Stimulated activated CD4-positive, alpha-beta T cell treated with anti-CD3 and anti-CD28 coated beads, TNF-alpha, amount 100 ng/mL, for 24 hours (primary cell): Measurements from ENCODE around the gene CD300LG.
"Not testable (repeated sequence)": the region's sequence is repeated elsewhere in the genome, so short reads cannot be mapped to it uniquely, and the experiment has no call there.

ENCODE experiments used
- DNase-seq, 3 experiments: peaks; one replicate each; pipeline ENCODE4 v3.0.0-alpha.2; 2020; ENCODE audit warnings: low read depth in 3 of 3

Gene CD300LG

DNA sequence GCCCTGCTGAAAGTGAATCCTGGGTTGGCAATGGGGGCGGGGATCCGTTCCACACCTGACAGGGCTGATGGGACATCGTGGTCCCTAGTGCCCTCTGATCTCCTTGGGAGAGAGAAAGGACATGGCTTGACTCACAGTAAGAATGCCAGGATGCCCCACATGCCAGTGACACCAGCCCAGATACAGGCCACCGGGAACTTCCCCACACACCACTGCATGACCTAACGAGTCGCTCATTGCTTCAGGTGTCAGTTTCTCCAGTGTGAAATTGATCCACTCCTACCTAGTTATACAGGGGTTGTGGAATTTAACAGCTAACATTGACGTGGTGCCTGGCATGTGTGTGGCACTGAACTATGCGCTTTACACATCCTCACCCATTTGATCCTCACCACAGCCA is 7.5 kb downstream of the CD300LG start:
- DNase-seq = no peak

DNA sequence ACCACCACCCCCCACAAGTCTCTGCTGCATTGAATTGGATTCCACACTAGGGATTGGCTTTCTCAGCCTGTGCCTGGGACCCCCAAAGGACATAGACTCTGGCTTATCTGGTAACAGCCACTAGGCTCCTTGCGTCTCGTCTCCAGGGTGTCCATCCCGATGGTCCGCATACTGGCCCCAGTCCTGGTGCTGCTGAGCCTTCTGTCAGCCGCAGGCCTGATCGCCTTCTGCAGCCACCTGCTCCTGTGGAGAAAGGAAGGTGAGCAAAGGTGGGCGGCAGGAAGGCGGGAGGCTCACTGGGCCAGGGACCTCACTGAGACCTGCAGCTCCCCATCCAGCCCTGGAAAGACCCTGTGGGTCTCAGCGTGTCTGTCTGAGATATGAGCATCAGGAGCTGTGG is 8.1 kb downstream of the CD300LG start:
- DNase-seq = no peak

DNA sequence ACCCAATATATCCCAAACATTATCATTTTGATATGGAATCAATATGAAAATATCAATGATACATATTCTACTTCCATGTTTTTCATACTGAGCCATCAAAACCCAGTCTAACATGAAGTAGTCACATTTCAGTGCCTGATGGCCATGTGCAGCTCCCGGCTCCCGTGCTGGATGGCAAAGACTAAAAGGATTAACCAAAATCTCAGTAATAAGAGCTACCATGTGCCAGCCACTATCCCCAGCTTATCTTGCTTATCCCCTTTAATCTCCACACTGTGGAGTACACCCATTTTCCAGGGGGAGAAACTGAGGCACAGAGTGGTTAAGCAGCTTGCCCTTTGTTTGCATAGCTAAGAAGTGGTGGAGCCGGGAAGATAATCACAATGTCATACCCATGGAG is 9.2 kb downstream of the CD300LG start:
- DNase-seq = no peak

DNA sequence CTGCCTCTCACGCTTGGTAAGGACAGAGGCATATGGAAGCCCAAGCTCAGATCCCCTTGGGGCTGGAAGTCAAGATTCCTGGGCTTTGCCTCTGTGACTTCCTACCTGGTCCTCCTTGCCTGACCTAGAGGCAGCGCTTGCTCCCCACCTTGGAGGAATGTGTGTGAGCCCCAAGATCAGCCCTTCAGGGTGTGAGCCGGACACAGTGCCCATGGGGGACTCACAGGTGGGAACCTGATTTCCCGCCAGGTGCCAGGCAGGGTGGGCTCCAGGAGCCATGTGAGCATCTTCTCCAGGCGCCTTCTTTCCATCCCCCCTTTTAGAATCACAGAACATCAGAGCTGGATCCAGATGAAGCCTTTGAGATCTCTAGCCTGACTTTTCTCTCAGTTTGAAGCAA is 10.2 kb downstream of the CD300LG start:
- DNase-seq = no peak

GRCh38 chr17:43857957-43858600 is 11.1 kb downstream of the CD300LG start:
- DNase-seq = no peak

- no peak for DNase-seq
Observed at GRCh38 chr17:43860077-43860725, 13.2 kb downstream of the CD300LG start.

DNA sequence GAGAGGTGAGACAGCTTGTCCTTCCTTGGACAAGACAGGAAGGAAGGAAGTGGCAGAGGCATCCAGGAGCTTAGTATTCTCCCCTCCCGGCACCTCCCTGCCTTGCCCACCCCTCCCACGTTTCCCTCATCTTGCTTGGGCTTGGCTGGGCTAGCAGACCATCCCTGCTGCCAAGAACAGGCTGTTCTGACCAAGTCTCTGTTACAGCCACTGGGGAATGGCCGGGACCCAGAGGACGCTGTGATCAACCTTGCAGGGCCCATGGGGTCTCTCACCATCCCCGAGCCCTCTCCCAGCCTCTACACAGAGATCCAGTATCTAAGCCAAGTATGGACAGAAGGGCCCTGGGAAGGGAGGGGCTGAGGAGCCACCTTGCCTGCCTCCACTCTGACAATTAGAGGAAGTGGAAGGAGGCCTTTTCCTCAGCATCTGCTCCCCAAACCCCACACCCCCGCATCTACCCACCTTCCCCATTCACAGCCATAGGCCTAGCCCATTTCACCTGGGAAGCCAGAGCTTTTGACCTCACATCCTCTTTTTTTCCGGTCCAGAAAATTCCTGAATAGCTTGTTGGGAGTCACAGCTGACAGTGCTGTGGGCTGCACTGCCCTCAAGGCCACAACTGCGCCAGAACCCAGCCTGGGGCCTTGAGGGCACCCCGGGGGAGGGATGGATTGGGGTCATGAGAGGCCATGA is 14.1 kb downstream of the CD300LG start:
- no peak for DNase-seq

GRCh38 chr17:43861960-43862359 is 15.0 kb downstream of the CD300LG start:
- DNase-seq = no peak

DNA sequence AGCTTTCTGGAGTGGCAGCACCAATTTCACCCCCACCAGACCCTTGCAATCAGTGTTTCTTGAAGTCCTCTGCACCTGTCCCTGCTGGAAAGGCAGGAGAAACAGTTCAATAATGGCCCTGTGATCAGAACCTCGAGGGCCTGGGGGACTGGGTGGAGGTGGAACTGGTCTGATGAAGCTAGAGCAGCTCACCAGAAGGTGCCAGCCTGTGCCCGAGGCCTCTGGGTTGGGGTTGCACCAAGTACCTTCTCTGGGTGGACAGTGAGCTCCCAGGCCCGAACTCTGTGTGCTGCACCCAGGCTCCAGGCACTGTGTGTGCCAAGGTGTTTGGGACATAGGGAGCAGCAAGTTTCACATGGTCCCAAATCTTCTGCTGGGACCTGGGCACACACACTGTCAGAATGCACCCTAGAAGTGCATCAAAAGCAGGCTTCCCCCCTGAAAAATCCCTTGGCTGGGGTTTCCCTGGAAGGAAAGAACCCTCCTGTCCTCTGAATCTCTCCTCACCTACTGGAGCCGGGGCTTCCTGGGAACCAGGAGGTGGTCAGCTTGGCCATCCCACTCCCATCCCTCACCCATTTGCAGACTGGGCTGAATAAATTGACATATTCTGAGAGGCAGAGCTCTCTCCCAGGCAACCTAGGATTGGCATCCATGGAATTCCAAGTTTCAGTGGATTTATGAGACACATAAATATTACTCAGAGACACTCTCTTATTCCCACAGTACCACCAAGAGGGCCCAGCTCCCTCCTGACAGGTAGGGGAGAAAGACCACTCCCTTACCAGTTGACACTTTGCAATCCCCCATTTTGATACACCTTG is 17.4 kb downstream of the CD300LG start:
- no peak for DNase-seq

DNA sequence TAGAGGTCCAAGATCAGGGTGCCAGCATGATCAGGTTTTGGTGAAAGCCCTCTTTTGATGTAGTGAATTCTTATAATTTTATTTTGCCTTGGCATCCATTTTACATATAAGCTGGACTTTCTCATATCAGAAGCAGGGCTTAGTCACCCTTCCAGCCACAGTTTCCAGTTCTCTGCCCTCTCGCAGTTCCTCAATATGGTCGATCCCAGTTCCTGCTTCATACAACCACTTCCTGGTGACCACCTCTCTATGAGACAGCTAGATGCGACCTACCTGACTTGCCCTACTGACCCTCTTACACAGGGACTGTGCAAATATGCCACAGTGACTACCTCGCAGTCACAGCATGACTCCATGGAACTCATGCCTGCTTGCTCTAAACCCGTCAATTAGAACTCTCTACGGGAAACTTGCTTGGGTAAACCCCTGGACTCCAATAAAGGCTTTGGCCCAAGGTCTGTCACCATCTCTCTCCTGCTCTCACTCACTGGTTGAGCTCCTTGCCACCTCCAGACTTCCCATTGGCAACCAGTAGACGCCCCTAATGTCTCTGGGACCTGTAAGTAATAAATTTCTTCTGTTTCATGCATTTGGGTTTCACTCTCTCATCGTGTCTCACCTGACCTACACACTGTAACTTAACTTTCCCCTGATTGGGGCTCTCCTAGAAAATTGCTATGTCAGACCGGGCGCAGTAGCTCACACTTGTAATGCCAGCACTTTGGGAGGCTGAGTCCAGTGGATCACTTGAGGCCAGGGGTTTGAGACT is 21.4 kb downstream of the CD300LG start:
- DNase-seq = no peak

- DNase-seq = not testable (repeated sequence)
Observed at GRCh38 chr17:43869031-43869430, 22.1 kb downstream of the CD300LG start.

DNA sequence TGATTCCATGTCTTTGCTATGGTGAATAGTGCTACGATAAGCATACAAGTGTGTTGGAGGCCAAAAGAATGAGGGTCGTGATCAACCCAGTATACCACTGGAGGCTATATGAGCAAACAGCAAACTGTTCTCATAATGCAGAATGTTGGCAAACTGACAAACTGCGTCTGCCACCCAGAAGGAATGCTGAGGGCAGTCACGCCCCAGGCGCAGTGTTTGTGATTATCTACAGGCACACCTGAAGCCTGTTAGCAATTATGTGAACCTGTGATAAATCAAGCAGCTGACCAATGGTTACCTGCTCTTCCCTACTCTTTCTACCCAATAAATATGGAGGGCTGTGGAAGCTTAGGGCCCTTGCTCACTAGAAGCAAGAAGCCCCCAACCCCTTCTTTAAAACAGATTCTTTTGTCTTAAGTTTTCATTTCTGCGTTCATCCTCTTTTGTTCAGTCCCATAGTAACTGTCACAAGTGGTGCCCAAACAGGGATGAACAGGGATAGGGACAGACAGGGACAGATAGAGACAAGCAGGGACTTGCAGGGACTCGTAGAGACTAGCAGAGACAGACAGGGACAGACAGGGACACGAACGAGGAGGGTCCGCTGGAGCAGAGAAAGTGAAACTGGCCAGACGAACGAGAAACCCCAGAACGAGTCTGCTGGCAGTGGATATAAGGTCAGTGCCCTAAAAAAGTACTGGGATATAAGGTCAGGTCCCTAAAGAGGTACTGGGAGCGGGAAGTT is 25.1 kb downstream of the CD300LG start:
- no peak for DNase-seq

DNA sequence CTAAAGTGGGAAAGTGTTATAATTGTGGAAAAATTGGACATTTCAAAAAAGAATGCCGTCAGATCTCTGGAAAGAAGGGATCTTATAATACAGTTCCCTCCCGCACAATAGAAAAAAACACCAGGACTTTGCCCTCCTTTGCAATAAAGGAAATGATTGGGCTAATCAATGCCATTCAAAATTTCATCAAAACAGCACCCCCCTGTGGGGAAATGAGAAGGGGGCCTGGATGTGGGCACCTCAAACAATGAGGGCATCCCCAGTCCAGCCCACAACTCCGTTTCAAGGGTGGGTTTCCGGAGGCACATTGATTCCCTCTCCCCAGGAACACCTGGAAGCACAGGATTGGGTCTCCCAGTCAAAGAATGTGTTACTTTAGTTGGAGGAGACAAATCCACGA is 26.1 kb downstream of the CD300LG start:
- no peak for DNase-seq

- DNase-seq = no peak
Observed at GRCh38 chr17:43873815-43874214, 26.8 kb downstream of the CD300LG start.

- no peak for DNase-seq
Observed at GRCh38 chr17:43874293-43874692, 27.3 kb downstream of the CD300LG start.

DNA sequence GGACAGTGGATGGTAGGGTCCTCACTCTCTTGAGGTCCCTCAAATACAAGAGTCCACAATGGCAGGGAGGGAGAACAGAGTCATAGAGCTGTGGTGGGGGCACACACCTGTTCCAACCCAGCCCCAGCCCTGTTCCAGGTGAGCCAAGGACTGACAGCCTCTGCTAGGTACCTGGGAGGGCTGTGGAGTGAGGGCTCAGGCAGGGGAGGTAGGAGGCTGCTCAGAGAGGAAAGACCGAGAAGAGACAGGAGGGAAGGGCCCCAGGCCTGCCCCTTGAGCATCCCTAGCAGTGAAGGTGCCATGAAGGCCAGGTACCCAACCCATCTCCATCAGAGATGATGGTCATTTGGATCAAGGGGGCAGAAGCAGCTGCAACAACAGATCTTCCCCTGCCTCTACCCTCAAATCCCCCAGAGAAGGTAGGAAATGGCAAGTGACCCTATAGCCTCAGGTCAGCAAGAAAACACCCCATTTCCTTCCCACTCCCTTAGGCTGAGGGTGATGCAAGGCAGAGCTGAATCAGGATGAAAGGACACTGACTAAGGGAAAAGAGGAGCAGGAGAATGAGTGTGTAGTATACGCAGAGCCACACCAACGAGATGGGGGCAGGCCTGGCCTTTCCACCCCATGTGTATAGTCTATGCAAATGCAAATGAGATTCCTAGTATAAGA is 28.6 kb downstream of the CD300LG start:
- no peak for DNase-seq

- DNase-seq = no peak
Observed at GRCh38 chr17:43877031-43877430, 30.1 kb downstream of the CD300LG start.

GRCh38 chr17:43877451-43878155 is 30.6 kb downstream of the CD300LG start:
- no peak for DNase-seq
